Right lobe of liver (tissue), 6 donors: ENCODE measurements around the gene TIMM22. TPM values are rescaled to one million over a fixed set of nuclear protein-coding genes. Genes with fewer than 3 reads are reported as not detected.

Experiments used
- ATAC-seq, 4 donors: fragments of 200-7000 bp; cut with Tn5 transposase; one replicate each; pipeline ENCODE4 v1.9.1; 2020; ENCODE audit warnings: mild to moderate bottlenecking in 4 of 4, moderate library complexity in 4 of 4
- DNase-seq, 3 donors: peaks; one replicate each; pipeline ENCODE4 v3.0.0-alpha.2; 2020
- H3K27ac ChIP-seq, 3 donors: fragments of 200-600 bp; one replicate each; pipeline ENCODE4 v1.8.0; 2022
- H3K27me3 ChIP-seq, 2 donors: fragments of 200-600 bp; one replicate each; pipeline ENCODE4 v1.8.0; 2022
- H3K36me3 ChIP-seq, 4 donors: fragments of 200-600 bp; sonication (generic) in 1 of 4; one replicate each; pipeline versions ENCODE4 v1.5.1 to v1.8.0; 2017 to 2022; ENCODE audit warnings: control low read depth in 1 of 4
- H3K4me1 ChIP-seq, 4 donors: fragments of 200-600 bp; sonication (generic) in 1 of 4; one replicate each; pipeline versions ENCODE4 v1.5.1 to v1.8.0; 2017 to 2022; ENCODE audit warnings: control low read depth in 1 of 4
- H3K4me3 ChIP-seq, 3 donors: fragments of 200-600 bp; one replicate each; pipeline ENCODE4 v1.8.0; 2022
- H3K9me3 ChIP-seq, 4 donors: fragments of 200-600 bp; sonication (generic) in 1 of 4; one replicate each; pipeline versions ENCODE4 v1.5.1 to v1.8.0; 2017 to 2022; ENCODE audit warnings: control low read depth in 1 of 4
- POLR2A ChIP-seq: fragments of 450-650 bp; IDR thresholded peaks from one replicate; pipeline ENCODE4 v1.6.1; 2017; ENCODE audit warnings: antibody characterized with exemption, mild to moderate bottlenecking
- WGBS: methylation state at CpG from one replicate; pipeline ENCODE4 v1.1.6; 2018; ENCODE audit warnings: low coverage, low lambda C conversion rate; ENCODE audit not compliant: insufficient coverage; ENCODE audit errors: missing lambda C conversion rate; 5-methylcytosine and 5-hydroxymethylcytosine counted together
- intact Hi-C, 2 donors: fragments of 100-400 bp; cut with DNase I; formaldehyde crosslinking; loops; one replicate each; pipeline versions ENCODE4 v1.11.2 to v1.14.1; 2022
- total RNA-seq, 6 experiments: library from RNA; depleted of rRNA in 2 of 6; stranded (reverse); fragments of >200 nt in 2 of 6; fragmentation: NEBNext Ultra II Directional in 3 of 6; extraction: Animal tissue kit (Norgen Biotek cat#: 25700) in 3 of 6; gene quantifications; one replicate each; pipeline versions ENCODE4 v1.1.0 to v1.2.4, GENCODE V29; 2016 to 2023
- TF ChIP-seq, protein P1 (sequence below), 4 donors: fragments of 200-600 bp in 3 of 4; fragments of 450-650 bp in 1 of 4; IDR thresholded peaks; one replicate each; pipeline versions ENCODE4 v1.5.1 to v1.8.0; 2016 to 2022; ENCODE audit warnings: antibody characterized with exemption in 4 of 4, mild to moderate bottlenecking in 2 of 4
- donor health status: DM: no; HTN: yes; CAD: no.
- donor health status: DM: no; HTN: no; CAD: no.
- donor health status: DM: no; HTN: no; CAD: no.
- donor health status: DM: no; HTN: yes; CAD: no.
- donor health status: DM: no; HTN: yes; CAD: no.

The TIMM22 gene
- total RNA-seq, 6 experiments from 2014 or later, result 3.9 to 6.5 (median 4.1) TPM

DNA sequence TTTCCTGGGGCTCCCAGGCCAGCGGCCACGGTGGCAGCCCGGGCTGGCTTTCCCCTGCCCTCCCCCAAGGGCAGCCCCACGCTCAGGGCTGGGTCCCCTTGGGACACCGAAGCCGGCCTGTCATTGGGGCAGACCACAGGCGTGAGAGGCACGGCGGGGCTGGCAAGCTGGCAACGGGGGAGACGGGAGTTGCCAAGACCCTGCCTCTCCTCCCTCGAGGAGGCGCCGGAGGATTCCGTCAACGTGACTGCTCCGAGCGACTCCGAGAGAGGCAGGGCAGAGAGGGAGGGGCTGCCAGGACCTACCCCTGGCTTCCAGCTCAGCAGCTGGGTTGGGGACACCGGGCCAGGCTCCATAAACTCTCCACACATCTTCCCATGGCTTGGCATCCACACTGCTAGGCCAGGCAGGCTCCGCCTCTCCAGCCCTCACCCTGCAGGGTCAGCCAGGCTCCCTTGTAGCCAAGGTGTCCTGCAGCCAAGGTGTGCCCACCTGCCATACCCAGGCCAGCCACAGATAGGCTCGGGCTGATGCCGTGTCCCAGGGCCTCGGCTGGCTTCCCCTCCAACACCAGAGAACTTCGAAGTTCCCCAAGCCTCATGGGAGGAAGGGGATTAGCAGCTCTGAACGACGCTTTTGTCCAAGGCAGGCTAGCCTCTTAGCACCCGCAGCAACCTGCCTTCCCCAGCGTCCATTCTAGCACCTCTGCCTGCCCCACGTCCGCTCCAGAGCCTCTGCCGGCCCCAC lies 25.5 kb downstream of the TIMM22 start:
- no peak overlapping the region for H3K4me3 ChIP-seq
- TF ChIP-seq POLR2A, result no peak
- TF ChIP-seq, protein P1, sequence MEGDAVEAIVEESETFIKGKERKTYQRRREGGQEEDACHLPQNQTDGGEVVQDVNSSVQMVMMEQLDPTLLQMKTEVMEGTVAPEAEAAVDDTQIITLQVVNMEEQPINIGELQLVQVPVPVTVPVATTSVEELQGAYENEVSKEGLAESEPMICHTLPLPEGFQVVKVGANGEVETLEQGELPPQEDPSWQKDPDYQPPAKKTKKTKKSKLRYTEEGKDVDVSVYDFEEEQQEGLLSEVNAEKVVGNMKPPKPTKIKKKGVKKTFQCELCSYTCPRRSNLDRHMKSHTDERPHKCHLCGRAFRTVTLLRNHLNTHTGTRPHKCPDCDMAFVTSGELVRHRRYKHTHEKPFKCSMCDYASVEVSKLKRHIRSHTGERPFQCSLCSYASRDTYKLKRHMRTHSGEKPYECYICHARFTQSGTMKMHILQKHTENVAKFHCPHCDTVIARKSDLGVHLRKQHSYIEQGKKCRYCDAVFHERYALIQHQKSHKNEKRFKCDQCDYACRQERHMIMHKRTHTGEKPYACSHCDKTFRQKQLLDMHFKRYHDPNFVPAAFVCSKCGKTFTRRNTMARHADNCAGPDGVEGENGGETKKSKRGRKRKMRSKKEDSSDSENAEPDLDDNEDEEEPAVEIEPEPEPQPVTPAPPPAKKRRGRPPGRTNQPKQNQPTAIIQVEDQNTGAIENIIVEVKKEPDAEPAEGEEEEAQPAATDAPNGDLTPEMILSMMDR (IDR thresholded peaks at IDR 0.05), result no peak
- DNase-seq, result no peak
- no peak overlapping the region for H3K27ac ChIP-seq
- WGBS, result no CpG with 5 or more reads among the region's 32 CpGs
- no peaks in the 10 kb centered on the region for H3K4me1 ChIP-seq
- no peaks in the 10 kb centered on the region for H3K9me3 ChIP-seq
- intact Hi-C loops, result no loop called here
- no peak for ATAC-seq
- no peaks in the 10 kb centered on the region for H3K36me3 ChIP-seq
- no peaks in the 10 kb centered on the region for H3K27me3 ChIP-seq

DNA sequence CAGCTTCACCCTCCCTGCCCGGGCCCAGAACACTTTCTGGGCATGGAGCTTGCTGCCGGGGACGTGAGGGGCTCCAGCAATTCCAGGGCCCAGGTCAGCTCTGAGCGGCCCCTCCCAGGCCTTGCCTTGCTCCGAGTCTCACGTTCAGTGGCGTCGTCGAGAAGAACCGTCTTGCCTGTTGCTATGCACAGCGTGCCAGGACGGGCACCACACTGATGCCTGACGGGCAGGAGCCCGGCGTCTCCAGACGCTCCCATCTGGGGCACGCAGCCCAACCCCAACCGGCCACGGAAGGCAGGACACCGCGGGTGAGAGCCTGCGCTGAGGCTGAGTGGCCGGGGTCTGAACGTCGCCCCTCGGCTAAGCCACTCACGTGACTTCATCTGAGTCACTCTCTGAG lies 27.1 kb downstream of the TIMM22 start:
- intact Hi-C loops, result no loop called here
- no peak for ATAC-seq
- Histone ChIP-seq H3K36me3 (no peaks in the 10 kb centered on the region), H3K4me1 (no peaks in the 10 kb centered on the region), H3K9me3 (no peaks in the 10 kb centered on the region), H3K27me3 (no peaks in the 10 kb centered on the region), H3K4me3 (no peak overlapping the region), H3K27ac (no peak overlapping the region)
- 89% methylated on average over 3 of the region's 27 CpGs for WGBS
- TF ChIP-seq, protein P1 (IDR thresholded peaks at IDR 0.05), result no peak
- no peak for TF ChIP-seq POLR2A
- no peak for DNase-seq

DNA sequence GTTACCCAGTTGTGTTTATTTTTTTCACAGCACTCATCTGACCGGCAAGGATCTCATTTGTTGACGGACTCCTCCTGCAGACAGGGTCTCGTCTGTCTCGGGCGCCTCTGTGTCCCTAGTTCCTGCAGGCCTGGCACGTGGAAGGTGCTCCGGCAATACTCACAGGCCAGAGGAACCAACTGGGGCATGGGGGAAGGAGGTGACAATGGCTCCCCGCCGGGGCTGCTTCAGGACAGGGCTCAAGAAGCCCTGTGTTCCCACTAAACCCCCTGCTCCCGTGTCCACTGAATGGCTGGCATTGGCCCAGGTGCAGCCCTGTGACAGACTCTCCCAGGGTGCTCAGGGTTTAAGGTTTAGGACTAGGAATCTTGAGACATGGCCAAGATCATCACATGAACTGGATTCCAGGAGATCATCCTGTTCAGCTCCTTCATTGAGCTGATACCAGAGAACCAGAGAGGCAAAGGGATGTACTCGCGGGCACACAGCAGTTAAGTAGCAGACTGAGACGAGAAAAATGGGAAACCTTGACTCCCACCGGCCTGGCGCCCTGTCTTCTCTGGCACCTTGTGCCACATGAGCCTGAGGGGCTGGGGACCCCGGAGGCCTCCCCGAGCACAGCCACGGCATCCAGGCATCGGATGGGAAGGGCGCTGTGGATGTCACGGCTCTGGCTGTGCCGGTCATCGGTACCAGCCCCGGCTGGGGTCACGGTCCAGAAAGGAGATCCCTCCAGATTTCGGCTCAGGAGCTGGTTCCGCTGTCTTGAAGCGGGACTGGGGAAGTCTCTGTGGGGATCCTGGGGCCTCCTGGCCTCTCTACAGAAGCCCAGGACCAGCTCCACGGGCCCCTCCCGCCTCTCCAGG lies 29.0 kb downstream of the TIMM22 start:
- TF ChIP-seq, protein P1 (IDR thresholded peaks at IDR 0.05), result no peak
- no peaks in the 10 kb centered on the region for H3K27me3 ChIP-seq
- no peak overlapping the region for H3K27ac ChIP-seq
- no peak for ATAC-seq
- H3K4me3 ChIP-seq, result no peak overlapping the region
- H3K36me3 ChIP-seq, result no peaks in the 10 kb centered on the region
- no peaks in the 10 kb centered on the region for H3K9me3 ChIP-seq
- 71% methylated on average over 8 of the region's 30 CpGs for WGBS
- no peak for DNase-seq
- intact Hi-C loops, result no loop called here
- no peaks in the 10 kb centered on the region for H3K4me1 ChIP-seq

DNA sequence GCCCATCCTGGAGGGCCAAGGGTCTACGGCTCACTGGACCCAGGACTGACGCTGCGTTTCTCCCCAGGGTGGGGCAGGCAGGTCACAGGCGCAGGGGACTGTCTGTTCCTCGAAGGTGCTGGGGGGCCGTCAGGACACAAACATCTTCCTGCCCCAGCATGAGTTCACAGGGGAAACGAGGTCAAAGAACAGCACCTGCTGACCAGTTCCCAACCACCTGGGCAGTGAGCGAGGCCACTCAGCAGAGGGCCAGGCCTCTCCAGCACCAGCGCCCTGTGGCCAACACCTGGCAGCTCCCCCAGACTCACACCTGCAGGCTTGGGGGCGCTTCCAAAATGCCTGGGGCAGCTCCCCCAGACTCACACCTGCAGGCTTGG lies 29.7 kb downstream of the TIMM22 start:
- DNase-seq (no peak), ATAC-seq (no peak)
- Histone ChIP-seq H3K36me3 (no peaks in the 10 kb centered on the region), H3K9me3 (no peaks in the 10 kb centered on the region), H3K4me1 (no peaks in the 10 kb centered on the region), H3K27ac (no peak overlapping the region), H3K4me3 (no peak overlapping the region), H3K27me3 (no peaks in the 10 kb centered on the region)
- TF ChIP-seq POLR2A, result no peak
- TF ChIP-seq, protein P1 (IDR thresholded peaks at IDR 0.05), result no peak
- intact Hi-C loops, result no loop called here
- WGBS, result 95% methylated on average over 4 of the region's 10 CpGs
